ENCODE data around the gene LGALS9.

DNA sequence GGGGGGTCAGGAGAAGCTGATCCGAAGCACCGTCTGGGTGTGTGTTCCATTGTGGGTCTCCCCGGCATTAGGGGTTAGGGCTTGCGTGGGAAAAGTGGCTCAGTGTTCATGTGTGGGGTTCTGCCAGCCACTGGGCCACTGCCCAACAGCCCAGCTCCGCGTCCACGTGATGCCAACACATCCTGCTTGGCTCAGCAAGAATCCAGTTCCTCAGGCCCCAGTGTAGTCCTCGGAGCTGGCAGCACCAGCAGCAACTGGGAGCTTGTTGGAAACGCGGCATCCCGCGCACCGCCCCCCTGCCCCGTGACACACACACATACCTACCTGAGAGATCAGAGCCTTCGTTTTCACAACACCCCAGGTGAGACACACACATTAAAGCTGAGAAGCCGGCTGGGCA lies 18.9 kb downstream of the LGALS9 start:
- TF ChIP-seq POLR2A (IDR thresholded peaks at IDR 0.05; ENCODE audit: low read depth, low read length) (no peak), EZH2 (IDR thresholded peaks at IDR 0.05; ENCODE audit: borderline replicate concordance, low read depth, low read length, severe bottlenecking) (no peak), POLR2AphosphoS5 (IDR thresholded peaks at IDR 0.05; ENCODE audit: insufficient read depth, low read depth, low read length) (no peak), GATA2 (IDR thresholded peaks at IDR 0.05; ENCODE audit: insufficient read depth, insufficient read length, low read depth, low read length) (no peak), JUN (IDR thresholded peaks at IDR 0.05; ENCODE audit: borderline replicate concordance, insufficient read depth, insufficient read length, low read depth) (no peak)
- TF ChIP-seq, protein P1, sequence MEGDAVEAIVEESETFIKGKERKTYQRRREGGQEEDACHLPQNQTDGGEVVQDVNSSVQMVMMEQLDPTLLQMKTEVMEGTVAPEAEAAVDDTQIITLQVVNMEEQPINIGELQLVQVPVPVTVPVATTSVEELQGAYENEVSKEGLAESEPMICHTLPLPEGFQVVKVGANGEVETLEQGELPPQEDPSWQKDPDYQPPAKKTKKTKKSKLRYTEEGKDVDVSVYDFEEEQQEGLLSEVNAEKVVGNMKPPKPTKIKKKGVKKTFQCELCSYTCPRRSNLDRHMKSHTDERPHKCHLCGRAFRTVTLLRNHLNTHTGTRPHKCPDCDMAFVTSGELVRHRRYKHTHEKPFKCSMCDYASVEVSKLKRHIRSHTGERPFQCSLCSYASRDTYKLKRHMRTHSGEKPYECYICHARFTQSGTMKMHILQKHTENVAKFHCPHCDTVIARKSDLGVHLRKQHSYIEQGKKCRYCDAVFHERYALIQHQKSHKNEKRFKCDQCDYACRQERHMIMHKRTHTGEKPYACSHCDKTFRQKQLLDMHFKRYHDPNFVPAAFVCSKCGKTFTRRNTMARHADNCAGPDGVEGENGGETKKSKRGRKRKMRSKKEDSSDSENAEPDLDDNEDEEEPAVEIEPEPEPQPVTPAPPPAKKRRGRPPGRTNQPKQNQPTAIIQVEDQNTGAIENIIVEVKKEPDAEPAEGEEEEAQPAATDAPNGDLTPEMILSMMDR (IDR thresholded peaks at IDR 0.05; ENCODE audit: extremely low read depth in 1 of 2, insufficient read depth in 1 of 2, low read depth in 1 of 2, low read length in 2 of 2): no peak
- TF ChIP-seq, protein P2, sequence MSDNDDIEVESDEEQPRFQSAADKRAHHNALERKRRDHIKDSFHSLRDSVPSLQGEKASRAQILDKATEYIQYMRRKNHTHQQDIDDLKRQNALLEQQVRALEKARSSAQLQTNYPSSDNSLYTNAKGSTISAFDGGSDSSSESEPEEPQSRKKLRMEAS (IDR thresholded peaks at IDR 0.05; ENCODE audit: insufficient read depth, insufficient read length): no peak

Data from endothelial cell of umbilical vein (primary cell).